Upper lobe of left lung (tissue), 6 donors: ENCODE results near the gene OLFM1. TPM values are rescaled to one million over a fixed set of nuclear protein-coding genes. Genes with fewer than 3 reads are reported as not detected.

Experiments
- ATAC-seq, 2 donors: fragments of 200-7000 bp; cut with Tn5 transposase; one replicate each; pipeline ENCODE4 v1.9.1; 2022; ENCODE audit warnings: mild to moderate bottlenecking in 2 of 2, moderate library complexity in 2 of 2; ENCODE audit not compliant: low FRiP score in 2 of 2
- DNase-seq, 2 donors: peaks; one replicate each; pipeline ENCODE4 v3.0.0-alpha.2; 2019 to 2020
- H3K27ac ChIP-seq, 4 donors: fragments of 200-600 bp; sonication (generic); one replicate each; pipeline ENCODE4 v1.5.1; 2016 to 2019
- H3K27me3 ChIP-seq, 4 donors: fragments of 200-600 bp; sonication (generic); one replicate each; pipeline ENCODE4 v1.5.1; 2017 to 2019
- H3K36me3 ChIP-seq, 4 donors: fragments of 200-600 bp; sonication (generic); one replicate each; pipeline ENCODE4 v1.5.1; 2016 to 2019
- H3K4me1 ChIP-seq, 4 donors: fragments of 200-600 bp; sonication (generic); one replicate each; pipeline ENCODE4 v1.5.1; 2018 to 2019
- H3K4me3 ChIP-seq, 4 donors: fragments of 200-600 bp; sonication (generic); one replicate each; pipeline ENCODE4 v1.5.1; 2017 to 2019; ENCODE audit warnings: mild to moderate bottlenecking in 2 of 4, moderate library complexity in 1 of 4
- H3K9me3 ChIP-seq, 4 donors: fragments of 200-600 bp; sonication (generic); one replicate each; pipeline ENCODE4 v1.5.1; 2018 to 2019
- EP300 ChIP-seq, 4 donors: sonication (generic); formaldehyde crosslinking; IDR thresholded peaks; one replicate each; pipeline ENCODE4 v1.5.1; 2017; ENCODE audit warnings: antibody characterized with exemption in 4 of 4, control low read depth in 2 of 4
- POLR2A ChIP-seq, 4 donors: fragments of 450-650 bp; IDR thresholded peaks; one replicate each; pipeline ENCODE4 v1.5.1; 2016 to 2017; ENCODE audit warnings: antibody characterized with exemption in 4 of 4, mild to moderate bottlenecking in 2 of 4
- POLR2AphosphoS5 ChIP-seq, 2 donors: sonication (generic); formaldehyde crosslinking; IDR thresholded peaks; one replicate each; pipeline ENCODE4 v1.5.1; 2017; ENCODE audit warnings: antibody characterized with exemption in 2 of 2
- WGBS, 2 donors: methylation state at CpG; one replicate each; pipeline ENCODE4 v1.1.5; 2017 to 2018; 5-methylcytosine and 5-hydroxymethylcytosine counted together
- total RNA-seq, 6 donors: library from RNA; depleted of rRNA in 4 of 6; stranded (reverse); fragments of >200 nt in 4 of 6; gene quantifications; one replicate each; pipeline versions ENCODE4 v1.1.0 to v1.2.1, GENCODE V29; 2016 to 2021
- TF ChIP-seq, protein P1 (sequence below), 6 experiments: fragments of 450-650 bp in 4 of 6; fragments of 200-600 bp in 2 of 6; sonication (generic) in 2 of 6; IDR thresholded peaks; one replicate each; pipeline ENCODE4 v1.5.1; 2016 to 2019; ENCODE audit warnings: antibody characterized with exemption in 6 of 6
- donor health status: DM: no; HTN: no; CAD: no; lungs with moderate emphysema.
- donor health status: DM: no; HTN: yes; CAD: no; lungs with severe emphysema.

The OLFM1 gene
- total RNA-seq, 6 donors from 2014 or later = 3.1 to 47.9 (median 18.5) TPM

- Histone ChIP-seq H3K27me3 (no peaks in the 10 kb centered on the region), H3K9me3 (no peaks in the 10 kb centered on the region), H3K4me1 (no peaks in the 10 kb centered on the region), H3K27ac (no peak overlapping the region), H3K36me3 (no peaks in the 10 kb centered on the region), H3K4me3 (no peak overlapping the region)
- no peak for ATAC-seq
- WGBS, 2 donors = 83 to 97% methylated on average over 9 of the region's 9 CpGs
- TF ChIP-seq, protein P1, sequence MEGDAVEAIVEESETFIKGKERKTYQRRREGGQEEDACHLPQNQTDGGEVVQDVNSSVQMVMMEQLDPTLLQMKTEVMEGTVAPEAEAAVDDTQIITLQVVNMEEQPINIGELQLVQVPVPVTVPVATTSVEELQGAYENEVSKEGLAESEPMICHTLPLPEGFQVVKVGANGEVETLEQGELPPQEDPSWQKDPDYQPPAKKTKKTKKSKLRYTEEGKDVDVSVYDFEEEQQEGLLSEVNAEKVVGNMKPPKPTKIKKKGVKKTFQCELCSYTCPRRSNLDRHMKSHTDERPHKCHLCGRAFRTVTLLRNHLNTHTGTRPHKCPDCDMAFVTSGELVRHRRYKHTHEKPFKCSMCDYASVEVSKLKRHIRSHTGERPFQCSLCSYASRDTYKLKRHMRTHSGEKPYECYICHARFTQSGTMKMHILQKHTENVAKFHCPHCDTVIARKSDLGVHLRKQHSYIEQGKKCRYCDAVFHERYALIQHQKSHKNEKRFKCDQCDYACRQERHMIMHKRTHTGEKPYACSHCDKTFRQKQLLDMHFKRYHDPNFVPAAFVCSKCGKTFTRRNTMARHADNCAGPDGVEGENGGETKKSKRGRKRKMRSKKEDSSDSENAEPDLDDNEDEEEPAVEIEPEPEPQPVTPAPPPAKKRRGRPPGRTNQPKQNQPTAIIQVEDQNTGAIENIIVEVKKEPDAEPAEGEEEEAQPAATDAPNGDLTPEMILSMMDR (IDR thresholded peaks at IDR 0.05) = no peak
- TF ChIP-seq POLR2AphosphoS5 (IDR thresholded peaks at IDR 0.05) (no peak), POLR2A (IDR thresholded peaks at IDR 0.05) (no peak), EP300 (IDR thresholded peaks at IDR 0.05) (no peak)
- DNase-seq = no peak
These were observed 9.0 kb downstream of the OLFM1 start for GRCh38 chr9:135096408-135096895.

GRCh38 chr9:135098400-135099105 is 11.1 kb downstream of the OLFM1 start:
- TF ChIP-seq, protein P1 (IDR thresholded peaks at IDR 0.05) = no peak
- TF ChIP-seq EP300 (IDR thresholded peaks at IDR 0.05) (no peak), POLR2A (IDR thresholded peaks at IDR 0.05) (no peak), POLR2AphosphoS5 (IDR thresholded peaks at IDR 0.05) (no peak)
- ATAC-seq (peak in 1 of 2 donors; percentile 43), DNase-seq (peak in 1 of 2 donors; percentile 72)
- Histone ChIP-seq H3K4me1 (no peaks in the 10 kb centered on the region), H3K27ac (no peak overlapping the region), H3K27me3 (no peaks in the 10 kb centered on the region), H3K36me3 (no peaks in the 10 kb centered on the region), H3K9me3 (no peaks in the 10 kb centered on the region), H3K4me3 (no peak overlapping the region)
- 50% methylated on average over 20 to 21 of the region's 22 CpGs for WGBS, 2 donors

- Histone ChIP-seq H3K27me3 (no peaks in the 10 kb centered on the region), H3K27ac (no peak overlapping the region), H3K4me3 (no peak overlapping the region), H3K9me3 (no peaks in the 10 kb centered on the region), H3K4me1 (no peaks in the 10 kb centered on the region), H3K36me3 (no peaks in the 10 kb centered on the region)
- TF ChIP-seq, protein P1 (IDR thresholded peaks at IDR 0.05) = no peak
- 84 to 87% methylated on average over 5 of the region's 5 CpGs for WGBS, 2 donors
- DNase-seq (no peak), ATAC-seq (no peak)
These were observed 12.1 kb downstream of the OLFM1 start for GRCh38 chr9:135099574-135099973.

DNA sequence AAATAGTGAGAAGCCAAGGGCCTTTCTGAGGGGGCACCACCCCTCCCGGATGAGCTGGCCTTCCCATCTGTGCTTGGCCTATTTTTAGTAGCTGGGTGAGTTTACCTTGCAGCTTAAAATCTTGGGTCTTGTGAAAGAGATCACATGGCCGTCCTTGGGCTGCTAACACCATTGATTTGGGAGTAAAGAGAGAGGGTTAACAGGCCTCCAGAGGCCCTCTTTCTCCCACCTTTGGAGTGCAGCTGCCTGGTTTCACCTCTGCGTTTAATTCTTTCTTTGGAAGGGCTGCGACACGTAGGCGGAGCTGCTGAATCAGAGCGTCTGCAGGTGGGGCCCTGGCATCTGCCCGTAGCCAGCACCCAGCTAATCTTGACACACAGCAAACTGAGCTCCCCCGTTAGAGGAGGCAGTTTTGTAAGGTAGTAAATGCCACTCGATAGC is 12.8 kb downstream of the OLFM1 start:
- 38 to 55% methylated on average over 9 to 10 of the region's 10 CpGs for WGBS, 2 donors

More for the DNA sequence above, 12.8 kb downstream of the OLFM1 start:
- DNase-seq = no peak
- TF ChIP-seq POLR2AphosphoS5 (IDR thresholded peaks at IDR 0.05) = no peak
- TF ChIP-seq EP300 (IDR thresholded peaks at IDR 0.05) = no peak
- TF ChIP-seq POLR2A (IDR thresholded peaks at IDR 0.05) = no peak
- TF ChIP-seq, protein P1 (IDR thresholded peaks at IDR 0.05) = no peak
- H3K9me3 ChIP-seq = no peaks in the 10 kb centered on the region
- no peak overlapping the region for H3K27ac ChIP-seq
- H3K4me1 ChIP-seq = no peaks in the 10 kb centered on the region
- ATAC-seq = no peak
- H3K36me3 ChIP-seq = no peaks in the 10 kb centered on the region
- no peak overlapping the region for H3K4me3 ChIP-seq
- H3K27me3 ChIP-seq = no peaks in the 10 kb centered on the region
